H1 (cell line): ENCODE results near the gene SLC39A7. TPM values are rescaled to one million over a fixed set of nuclear protein-coding genes. Genes with fewer than 3 reads are reported as not detected.

Experiments used
- BCL11A ChIP-seq, 2 experiments: IDR thresholded peaks; one replicate each; pipeline ENCODE4 v1.6.1; 2011; ENCODE audit warnings: low read depth in 2 of 2, low read length in 2 of 2, mild to moderate bottlenecking in 2 of 2
- CEBPB ChIP-seq: IDR thresholded peaks from 2 replicates; pipeline ENCODE4 v1.6.1; 2012; ENCODE audit warnings: low read depth, low read length
- EGR1 ChIP-seq: IDR thresholded peaks from 2 replicates; pipeline ENCODE4 v1.6.1; 2011; ENCODE audit warnings: low read depth, low read length, borderline replicate concordance
- HDAC6 ChIP-seq: IDR thresholded peaks from one replicate; pipeline ENCODE4 v1.7.1; 2012; ENCODE audit warnings: low read depth, mild to moderate bottlenecking, inconsistent platforms, low read length, moderate library complexity
- JUN ChIP-seq: IDR thresholded peaks from 2 replicates; pipeline ENCODE4 v1.6.1; 2011; ENCODE audit warnings: low read depth, mild to moderate bottlenecking, improper control_type of control experiment, low read length
- PHF8 ChIP-seq: fragments of 200-600 bp; sonication (generic); conservative IDR thresholded peaks from 2 replicates; pipeline ENCODE4 v1.7.1; 2012; ENCODE audit warnings: low read depth, mild to moderate bottlenecking, inconsistent platforms, low read length, moderate library complexity
- POU5F1 ChIP-seq: IDR thresholded peaks from 2 replicates; pipeline ENCODE4 v1.6.1; 2011; ENCODE audit warnings: low read depth, mild to moderate bottlenecking, low read length, moderate library complexity
- TBP ChIP-seq: IDR thresholded peaks from 2 replicates; pipeline ENCODE4 v1.6.1; 2011; ENCODE audit warnings: low read depth, low read length, improper control_type of control experiment
- TCF12 ChIP-seq: IDR thresholded peaks from 2 replicates; pipeline ENCODE4 v1.6.1; 2011; ENCODE audit warnings: low read depth, mild to moderate bottlenecking, low read length
- polyA plus RNA-seq, 7 experiments: library from polyadenylated mRNA; depleted of rRNA in 3 of 7; stranded (reverse) in 5 of 7; unstranded in 2 of 7; fragments of >200 nt in 5 of 7; fragments of 200-250 nt in 2 of 7; gene quantifications; 1 replicate in 5 of 7; 2 replicates in 1 of 7; 4 replicates in 1 of 7; pipeline versions ENCODE4 v1.2.1 to v1.2.3, GENCODE V29; 2011 to 2013; ENCODE audit warnings: missing spikeins in 2 of 7, mixed read lengths in 2 of 7
- total RNA-seq: library from RNA; stranded (reverse); fragmentation: NEBNext Ultra II Directional; extraction: Animal tissue kit (Norgen Biotek cat#: 25700); gene quantifications from 2 replicates; pipeline ENCODE4 v1.2.1, GENCODE V29; 2021
- TF ChIP-seq, protein P1 (sequence below): fragments of 300-600 bp; sonication (generic); IDR thresholded peaks from 2 replicates; pipeline ENCODE4 v1.7.1; 2012; ENCODE audit warnings: low read length, moderate library complexity, mild to moderate bottlenecking, inconsistent platforms; ENCODE audit not compliant: insufficient replicate concordance

The SLC39A7 gene
- total and polyA plus RNA-seq, 2 of the 8 experiments (the other 6 are each of a cell fraction or from before 2014, with no cell fraction given): 63.3 to 123 TPM

DNA sequence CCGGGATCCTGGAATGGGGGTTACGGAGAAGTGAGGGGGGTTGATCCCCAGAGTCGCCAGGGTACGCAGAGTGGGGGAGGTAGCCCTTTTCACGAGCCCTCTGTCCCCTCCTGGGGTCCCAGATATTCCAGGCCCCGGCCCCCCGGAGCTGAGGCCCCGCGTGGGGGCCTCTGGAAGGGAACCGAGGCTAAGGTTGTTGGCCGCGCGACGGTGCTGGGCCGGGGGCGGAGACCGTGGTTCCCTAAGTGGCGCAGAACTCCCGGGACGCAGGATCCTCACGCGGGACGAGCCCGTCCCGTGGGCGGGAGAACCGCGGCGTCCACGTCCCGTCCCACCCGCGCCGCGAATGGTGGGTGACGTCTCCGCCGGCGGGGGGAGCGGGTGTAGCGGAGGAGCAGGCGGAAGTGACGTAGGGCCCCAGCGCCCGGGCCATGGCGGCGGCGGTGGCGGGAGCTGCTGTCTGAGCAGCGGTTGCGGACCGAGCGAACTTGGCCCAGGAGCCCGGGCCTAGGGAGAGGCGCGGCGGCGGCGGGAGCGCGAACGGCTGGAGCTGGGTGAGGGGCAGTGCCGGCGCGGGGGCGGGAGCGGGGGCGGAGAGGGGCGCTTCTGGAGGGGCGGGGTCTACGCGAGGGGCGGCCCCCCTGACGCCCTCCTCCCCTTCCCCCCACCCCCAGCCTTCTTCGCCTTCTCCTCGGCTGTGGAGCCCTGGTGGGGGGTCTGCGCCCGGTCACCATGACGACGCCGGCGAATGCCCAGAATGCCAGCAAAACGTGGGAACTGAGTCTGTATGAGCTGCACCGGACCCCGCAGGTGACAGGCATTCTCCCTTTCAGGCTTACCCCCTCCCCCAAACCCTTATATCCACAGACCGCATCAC is 7.7 kb downstream of the SLC39A7 start, which contains the start of gene RING1 (continued):
- TF ChIP-seq, protein P1, sequence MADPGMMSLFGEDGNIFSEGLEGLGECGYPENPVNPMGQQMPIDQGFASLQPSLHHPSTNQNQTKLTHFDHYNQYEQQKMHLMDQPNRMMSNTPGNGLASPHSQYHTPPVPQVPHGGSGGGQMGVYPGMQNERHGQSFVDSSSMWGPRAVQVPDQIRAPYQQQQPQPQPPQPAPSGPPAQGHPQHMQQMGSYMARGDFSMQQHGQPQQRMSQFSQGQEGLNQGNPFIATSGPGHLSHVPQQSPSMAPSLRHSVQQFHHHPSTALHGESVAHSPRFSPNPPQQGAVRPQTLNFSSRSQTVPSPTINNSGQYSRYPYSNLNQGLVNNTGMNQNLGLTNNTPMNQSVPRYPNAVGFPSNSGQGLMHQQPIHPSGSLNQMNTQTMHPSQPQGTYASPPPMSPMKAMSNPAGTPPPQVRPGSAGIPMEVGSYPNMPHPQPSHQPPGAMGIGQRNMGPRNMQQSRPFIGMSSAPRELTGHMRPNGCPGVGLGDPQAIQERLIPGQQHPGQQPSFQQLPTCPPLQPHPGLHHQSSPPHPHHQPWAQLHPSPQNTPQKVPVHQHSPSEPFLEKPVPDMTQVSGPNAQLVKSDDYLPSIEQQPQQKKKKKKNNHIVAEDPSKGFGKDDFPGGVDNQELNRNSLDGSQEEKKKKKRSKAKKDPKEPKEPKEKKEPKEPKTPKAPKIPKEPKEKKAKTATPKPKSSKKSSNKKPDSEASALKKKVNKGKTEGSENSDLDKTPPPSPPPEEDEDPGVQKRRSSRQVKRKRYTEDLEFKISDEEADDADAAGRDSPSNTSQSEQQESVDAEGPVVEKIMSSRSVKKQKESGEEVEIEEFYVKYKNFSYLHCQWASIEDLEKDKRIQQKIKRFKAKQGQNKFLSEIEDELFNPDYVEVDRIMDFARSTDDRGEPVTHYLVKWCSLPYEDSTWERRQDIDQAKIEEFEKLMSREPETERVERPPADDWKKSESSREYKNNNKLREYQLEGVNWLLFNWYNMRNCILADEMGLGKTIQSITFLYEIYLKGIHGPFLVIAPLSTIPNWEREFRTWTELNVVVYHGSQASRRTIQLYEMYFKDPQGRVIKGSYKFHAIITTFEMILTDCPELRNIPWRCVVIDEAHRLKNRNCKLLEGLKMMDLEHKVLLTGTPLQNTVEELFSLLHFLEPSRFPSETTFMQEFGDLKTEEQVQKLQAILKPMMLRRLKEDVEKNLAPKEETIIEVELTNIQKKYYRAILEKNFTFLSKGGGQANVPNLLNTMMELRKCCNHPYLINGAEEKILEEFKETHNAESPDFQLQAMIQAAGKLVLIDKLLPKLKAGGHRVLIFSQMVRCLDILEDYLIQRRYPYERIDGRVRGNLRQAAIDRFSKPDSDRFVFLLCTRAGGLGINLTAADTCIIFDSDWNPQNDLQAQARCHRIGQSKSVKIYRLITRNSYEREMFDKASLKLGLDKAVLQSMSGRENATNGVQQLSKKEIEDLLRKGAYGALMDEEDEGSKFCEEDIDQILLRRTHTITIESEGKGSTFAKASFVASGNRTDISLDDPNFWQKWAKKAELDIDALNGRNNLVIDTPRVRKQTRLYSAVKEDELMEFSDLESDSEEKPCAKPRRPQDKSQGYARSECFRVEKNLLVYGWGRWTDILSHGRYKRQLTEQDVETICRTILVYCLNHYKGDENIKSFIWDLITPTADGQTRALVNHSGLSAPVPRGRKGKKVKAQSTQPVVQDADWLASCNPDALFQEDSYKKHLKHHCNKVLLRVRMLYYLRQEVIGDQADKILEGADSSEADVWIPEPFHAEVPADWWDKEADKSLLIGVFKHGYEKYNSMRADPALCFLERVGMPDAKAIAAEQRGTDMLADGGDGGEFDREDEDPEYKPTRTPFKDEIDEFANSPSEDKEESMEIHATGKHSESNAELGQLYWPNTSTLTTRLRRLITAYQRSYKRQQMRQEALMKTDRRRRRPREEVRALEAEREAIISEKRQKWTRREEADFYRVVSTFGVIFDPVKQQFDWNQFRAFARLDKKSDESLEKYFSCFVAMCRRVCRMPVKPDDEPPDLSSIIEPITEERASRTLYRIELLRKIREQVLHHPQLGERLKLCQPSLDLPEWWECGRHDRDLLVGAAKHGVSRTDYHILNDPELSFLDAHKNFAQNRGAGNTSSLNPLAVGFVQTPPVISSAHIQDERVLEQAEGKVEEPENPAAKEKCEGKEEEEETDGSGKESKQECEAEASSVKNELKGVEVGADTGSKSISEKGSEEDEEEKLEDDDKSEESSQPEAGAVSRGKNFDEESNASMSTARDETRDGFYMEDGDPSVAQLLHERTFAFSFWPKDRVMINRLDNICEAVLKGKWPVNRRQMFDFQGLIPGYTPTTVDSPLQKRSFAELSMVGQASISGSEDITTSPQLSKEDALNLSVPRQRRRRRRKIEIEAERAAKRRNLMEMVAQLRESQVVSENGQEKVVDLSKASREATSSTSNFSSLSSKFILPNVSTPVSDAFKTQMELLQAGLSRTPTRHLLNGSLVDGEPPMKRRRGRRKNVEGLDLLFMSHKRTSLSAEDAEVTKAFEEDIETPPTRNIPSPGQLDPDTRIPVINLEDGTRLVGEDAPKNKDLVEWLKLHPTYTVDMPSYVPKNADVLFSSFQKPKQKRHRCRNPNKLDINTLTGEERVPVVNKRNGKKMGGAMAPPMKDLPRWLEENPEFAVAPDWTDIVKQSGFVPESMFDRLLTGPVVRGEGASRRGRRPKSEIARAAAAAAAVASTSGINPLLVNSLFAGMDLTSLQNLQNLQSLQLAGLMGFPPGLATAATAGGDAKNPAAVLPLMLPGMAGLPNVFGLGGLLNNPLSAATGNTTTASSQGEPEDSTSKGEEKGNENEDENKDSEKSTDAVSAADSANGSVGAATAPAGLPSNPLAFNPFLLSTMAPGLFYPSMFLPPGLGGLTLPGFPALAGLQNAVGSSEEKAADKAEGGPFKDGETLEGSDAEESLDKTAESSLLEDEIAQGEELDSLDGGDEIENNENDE: no peak
- TF ChIP-seq PHF8 (peak; percentile 69), EGR1 (0 out of 2 replicates have a peak, but pooled peaks have one; percentile 28), TCF12 (no peak), JUN (no peak), POU5F1 (no peak), CEBPB (no peak), TBP (no peak; the same call in 1 of the 2 replicates), HDAC6 (no peak), BCL11A (IDR thresholded peaks at IDR 0.05; ENCODE audit: low read depth in 2 of 2, low read length in 2 of 2) (no peak)
